Neural cell (in vitro differentiated cells): ENCODE results near the gene TRIAP1. TPM values are rescaled to one million over a fixed set of nuclear protein-coding genes. Genes with fewer than 3 reads are reported as not detected.

Source experiments
- H2AFZ ChIP-seq: fragments of 200-600, 300-800 bp; sonication (generic), shearing (Covaris generic); 2 replicates; pipeline ENCODE4 v1.6.0; 2014; ENCODE audit warnings: low read depth, mild to moderate bottlenecking, antibody characterized with exemption, low read length, moderate library complexity
- H3F3A ChIP-seq: fragments of 200-600 bp; shearing (Covaris generic); 2 replicates; pipeline ENCODE4 v1.6.1; 2016; ENCODE audit warnings: mild to moderate bottlenecking, moderate library complexity, mixed read lengths, antibody characterized with exemption, low read length; ENCODE audit not compliant: insufficient read depth, poor library complexity, severe bottlenecking
- H3K27ac ChIP-seq: fragments of 200-600, 300-800 bp; sonication (generic), shearing (Covaris generic); 2 replicates; pipeline ENCODE4 v1.5.1; 2014; ENCODE audit warnings: mild to moderate bottlenecking, low read length, moderate library complexity
- H3K27me3 ChIP-seq: fragments of 300-800, 200-600 bp; sonication (generic), shearing (Covaris generic); 2 replicates; pipeline ENCODE4 v1.6.0; 2014; ENCODE audit warnings: mild to moderate bottlenecking, low read depth, low read length, moderate library complexity; ENCODE audit not compliant: insufficient read depth
- H3K36me3 ChIP-seq: fragments of 300-800, 200-600 bp; sonication (generic), shearing (Covaris generic); 2 replicates; pipeline ENCODE4 v1.5.1; 2014; ENCODE audit warnings: mild to moderate bottlenecking, antibody characterized with exemption, low read length, moderate library complexity; ENCODE audit not compliant: insufficient read depth
- H3K4me2 ChIP-seq: fragments of 300-800, 200-600 bp; sonication (generic), shearing (Covaris generic); 2 replicates; pipeline ENCODE4 v1.6.0; 2014; ENCODE audit warnings: mild to moderate bottlenecking, low read length
- H3K4me3 ChIP-seq: fragments of 300-800, 200-600 bp; sonication (generic), shearing (Covaris generic); 2 replicates; pipeline ENCODE4 v1.5.1; 2014; ENCODE audit warnings: mild to moderate bottlenecking, low read length, moderate library complexity
- H3K79me2 ChIP-seq: fragments of 200-600 bp; shearing (Covaris generic); replicated peaks from 2 replicates; pipeline ENCODE4 v1.6.0; 2014; ENCODE audit warnings: mild to moderate bottlenecking, low read length, moderate library complexity; ENCODE audit not compliant: insufficient read depth
- H3K9ac ChIP-seq: fragments of 300-800, 200-600 bp; sonication (generic), shearing (Covaris generic); 2 replicates; pipeline ENCODE4 v1.6.1; 2016; ENCODE audit warnings: mild to moderate bottlenecking, low read length, mixed read lengths
- H3K9me2 ChIP-seq: fragments of 200-600 bp; shearing (Covaris generic); 2 replicates; pipeline ENCODE4 v1.6.1; 2016; ENCODE audit warnings: mild to moderate bottlenecking, low read length, mixed read lengths; ENCODE audit not compliant: insufficient read depth
- H3K9me3 ChIP-seq: fragments of 200-600, 300-800 bp; sonication (generic), shearing (Covaris generic); 2 replicates; pipeline ENCODE4 v1.6.1; 2016; ENCODE audit warnings: mild to moderate bottlenecking, mixed run types, low read length, moderate library complexity, mixed read lengths
- H4K20me1 ChIP-seq: fragments of 200-600 bp; shearing (Covaris generic); 2 replicates; pipeline ENCODE4 v1.6.1; 2016; ENCODE audit warnings: mild to moderate bottlenecking, mixed run types; ENCODE audit not compliant: insufficient read depth
- EP300 ChIP-seq: fragments of 450-650 bp; conservative IDR thresholded peaks from 2 replicates; pipeline ENCODE4 v1.6.1; 2014; ENCODE audit warnings: antibody characterized with exemption, mild to moderate bottlenecking, moderate library complexity; ENCODE audit not compliant: poor library complexity, severe bottlenecking
- EZH2 ChIP-seq: fragments of 200-600, 300-800 bp; shearing (Covaris generic), sonication (generic); IDR thresholded peaks from 2 replicates; pipeline ENCODE4 v1.6.1; 2014; ENCODE audit warnings: antibody characterized with exemption, low read length, borderline replicate concordance, mild to moderate bottlenecking; ENCODE audit not compliant: insufficient read depth, poor library complexity, severe bottlenecking
- MXI1 ChIP-seq: fragments of 450-650 bp; conservative IDR thresholded peaks from 2 replicates; pipeline ENCODE4 v1.6.1; 2014; ENCODE audit warnings: antibody characterized with exemption, mild to moderate bottlenecking; ENCODE audit not compliant: poor library complexity, severe bottlenecking
- POLR2AphosphoS5 ChIP-seq: IDR thresholded peaks from 2 replicates; pipeline ENCODE4 v1.6.1; 2012
- RAD21 ChIP-seq: fragments of 450-650 bp; conservative IDR thresholded peaks from 2 replicates; pipeline ENCODE4 v1.6.1; 2014; ENCODE audit warnings: antibody characterized with exemption, mild to moderate bottlenecking, moderate library complexity
- SMC3 ChIP-seq: fragments of 450-650 bp; conservative IDR thresholded peaks from 2 replicates; pipeline ENCODE4 v1.6.1; 2014; ENCODE audit warnings: antibody characterized with exemption, mild to moderate bottlenecking, moderate library complexity; ENCODE audit not compliant: poor library complexity
- TAF1 ChIP-seq: IDR thresholded peaks from 2 replicates; pipeline ENCODE4 v1.6.1; 2012; ENCODE audit warnings: low read depth
- polyA plus RNA-seq: library from polyadenylated mRNA; depleted of rRNA; stranded (reverse); fragments of >200 nt; gene quantifications from 2 replicates; pipeline ENCODE4 v1.2.3, GENCODE V29; 2014
- TF ChIP-seq, protein P1 (sequence below): IDR thresholded peaks from 2 replicates; pipeline ENCODE4 v1.6.1; 2012; ENCODE audit warnings: borderline replicate concordance
- TF ChIP-seq, protein P2 (sequence below): fragments of 450-650 bp; IDR thresholded peaks from 2 replicates; pipeline ENCODE4 v1.5.1; 2014; ENCODE audit warnings: antibody characterized with exemption, mild to moderate bottlenecking, moderate library complexity; ENCODE audit not compliant: poor library complexity, severe bottlenecking

Gene TRIAP1
- polyA plus RNA-seq, 1 donor from 2014 or later, result 40.7 TPM

DNA sequence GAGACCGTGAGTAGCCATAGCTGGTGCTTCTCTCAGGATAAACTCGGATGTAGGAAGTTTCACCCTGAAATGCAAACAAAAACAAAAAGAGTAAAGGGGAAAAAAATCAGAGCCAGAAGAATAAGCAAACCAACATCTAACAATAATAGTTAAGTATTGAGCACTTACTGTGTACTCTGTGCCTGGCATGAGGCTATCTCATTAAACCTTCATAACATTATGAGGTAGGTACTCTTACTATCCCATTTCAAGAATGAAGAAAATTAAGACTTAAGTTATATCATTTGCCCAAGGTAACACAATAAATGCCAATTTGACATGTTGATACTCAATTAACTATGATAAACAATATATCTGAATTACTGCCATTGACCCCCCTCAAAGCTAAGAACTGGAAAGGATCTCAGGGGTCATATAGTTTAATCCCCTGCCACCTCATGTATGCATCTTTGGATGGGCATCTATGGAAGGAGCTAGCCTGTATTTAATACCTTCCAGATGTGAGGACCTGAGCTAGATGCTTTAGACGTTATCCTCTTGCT, 16.0 kb upstream of the TRIAP1 start:
- no peaks in the 10 kb centered on the region for H3K27me3 ChIP-seq
- no peak overlapping the region for H3K4me2 ChIP-seq
- H4K20me1 ChIP-seq, result peaks cover 5% of the 10 kb centered on the region
- H3F3A ChIP-seq, result no peaks in the 10 kb centered on the region
- H3K9me2 ChIP-seq, result no peaks in the 10 kb centered on the region
- H3K36me3 ChIP-seq, result peaks cover 25% of the 10 kb centered on the region
- H2AFZ ChIP-seq, result no peak overlapping the region
- TF ChIP-seq EP300, result no peak
- no peak for TF ChIP-seq EZH2
- no peak for TF ChIP-seq TAF1
- TF ChIP-seq, protein P1, sequence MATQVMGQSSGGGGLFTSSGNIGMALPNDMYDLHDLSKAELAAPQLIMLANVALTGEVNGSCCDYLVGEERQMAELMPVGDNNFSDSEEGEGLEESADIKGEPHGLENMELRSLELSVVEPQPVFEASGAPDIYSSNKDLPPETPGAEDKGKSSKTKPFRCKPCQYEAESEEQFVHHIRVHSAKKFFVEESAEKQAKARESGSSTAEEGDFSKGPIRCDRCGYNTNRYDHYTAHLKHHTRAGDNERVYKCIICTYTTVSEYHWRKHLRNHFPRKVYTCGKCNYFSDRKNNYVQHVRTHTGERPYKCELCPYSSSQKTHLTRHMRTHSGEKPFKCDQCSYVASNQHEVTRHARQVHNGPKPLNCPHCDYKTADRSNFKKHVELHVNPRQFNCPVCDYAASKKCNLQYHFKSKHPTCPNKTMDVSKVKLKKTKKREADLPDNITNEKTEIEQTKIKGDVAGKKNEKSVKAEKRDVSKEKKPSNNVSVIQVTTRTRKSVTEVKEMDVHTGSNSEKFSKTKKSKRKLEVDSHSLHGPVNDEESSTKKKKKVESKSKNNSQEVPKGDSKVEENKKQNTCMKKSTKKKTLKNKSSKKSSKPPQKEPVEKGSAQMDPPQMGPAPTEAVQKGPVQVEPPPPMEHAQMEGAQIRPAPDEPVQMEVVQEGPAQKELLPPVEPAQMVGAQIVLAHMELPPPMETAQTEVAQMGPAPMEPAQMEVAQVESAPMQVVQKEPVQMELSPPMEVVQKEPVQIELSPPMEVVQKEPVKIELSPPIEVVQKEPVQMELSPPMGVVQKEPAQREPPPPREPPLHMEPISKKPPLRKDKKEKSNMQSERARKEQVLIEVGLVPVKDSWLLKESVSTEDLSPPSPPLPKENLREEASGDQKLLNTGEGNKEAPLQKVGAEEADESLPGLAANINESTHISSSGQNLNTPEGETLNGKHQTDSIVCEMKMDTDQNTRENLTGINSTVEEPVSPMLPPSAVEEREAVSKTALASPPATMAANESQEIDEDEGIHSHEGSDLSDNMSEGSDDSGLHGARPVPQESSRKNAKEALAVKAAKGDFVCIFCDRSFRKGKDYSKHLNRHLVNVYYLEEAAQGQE, result no peak
- no peak for TF ChIP-seq POLR2AphosphoS5
- TF ChIP-seq, protein P2, sequence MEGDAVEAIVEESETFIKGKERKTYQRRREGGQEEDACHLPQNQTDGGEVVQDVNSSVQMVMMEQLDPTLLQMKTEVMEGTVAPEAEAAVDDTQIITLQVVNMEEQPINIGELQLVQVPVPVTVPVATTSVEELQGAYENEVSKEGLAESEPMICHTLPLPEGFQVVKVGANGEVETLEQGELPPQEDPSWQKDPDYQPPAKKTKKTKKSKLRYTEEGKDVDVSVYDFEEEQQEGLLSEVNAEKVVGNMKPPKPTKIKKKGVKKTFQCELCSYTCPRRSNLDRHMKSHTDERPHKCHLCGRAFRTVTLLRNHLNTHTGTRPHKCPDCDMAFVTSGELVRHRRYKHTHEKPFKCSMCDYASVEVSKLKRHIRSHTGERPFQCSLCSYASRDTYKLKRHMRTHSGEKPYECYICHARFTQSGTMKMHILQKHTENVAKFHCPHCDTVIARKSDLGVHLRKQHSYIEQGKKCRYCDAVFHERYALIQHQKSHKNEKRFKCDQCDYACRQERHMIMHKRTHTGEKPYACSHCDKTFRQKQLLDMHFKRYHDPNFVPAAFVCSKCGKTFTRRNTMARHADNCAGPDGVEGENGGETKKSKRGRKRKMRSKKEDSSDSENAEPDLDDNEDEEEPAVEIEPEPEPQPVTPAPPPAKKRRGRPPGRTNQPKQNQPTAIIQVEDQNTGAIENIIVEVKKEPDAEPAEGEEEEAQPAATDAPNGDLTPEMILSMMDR, result no peak
- TF ChIP-seq RAD21, result no peak
- TF ChIP-seq MXI1, result no peak
- TF ChIP-seq SMC3, result no peak
- H3K9ac ChIP-seq, result no peak overlapping the region
- no peak overlapping the region for H3K4me3 ChIP-seq
- H3K9me3 ChIP-seq, result no peaks in the 10 kb centered on the region
- no peak overlapping the region for H3K27ac ChIP-seq
- H3K79me2 ChIP-seq, result peaks cover 29% of the 10 kb centered on the region

DNA sequence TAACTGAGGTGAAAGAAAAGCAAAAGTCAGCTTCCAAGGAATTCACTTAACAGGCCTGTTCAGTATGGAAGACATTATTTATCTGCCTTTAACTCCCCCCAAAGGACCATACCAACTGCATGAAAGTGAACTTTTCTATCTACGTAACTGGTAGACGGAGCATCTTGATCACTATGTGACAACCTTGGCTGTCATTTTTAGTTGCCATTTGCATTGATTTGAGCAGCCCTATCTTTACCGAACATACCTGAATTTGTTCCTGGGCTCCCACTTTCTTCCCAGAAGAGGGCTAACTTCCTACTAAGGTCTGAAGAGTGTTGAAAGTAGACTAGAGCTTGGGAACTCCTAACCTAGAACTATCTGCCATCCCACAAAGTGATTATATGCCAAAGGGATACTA, 14.0 kb upstream of the TRIAP1 start:
- Histone ChIP-seq H3K4me3 (no peak overlapping the region), H3K79me2 (peaks cover 9% of the 10 kb centered on the region), H3K9me3 (no peaks in the 10 kb centered on the region), H3K9ac (no peak overlapping the region), H3K27me3 (no peaks in the 10 kb centered on the region), H2AFZ (no peak overlapping the region), H3K27ac (no peak overlapping the region), H3K4me2 (no peak overlapping the region), H3K36me3 (peaks cover 19% of the 10 kb centered on the region), H4K20me1 (no peaks in the 10 kb centered on the region), H3K9me2 (no peaks in the 10 kb centered on the region), H3F3A (no peaks in the 10 kb centered on the region)
- TF ChIP-seq POLR2AphosphoS5, result no peak
- TF ChIP-seq, protein P1, result no peak
- no peak for TF ChIP-seq SMC3
- TF ChIP-seq TAF1, result no peak
- no peak for TF ChIP-seq EP300
- TF ChIP-seq RAD21, result no peak
- TF ChIP-seq EZH2, result no peak
- TF ChIP-seq MXI1, result no peak
- TF ChIP-seq, protein P2, result no peak
